Measurements from ENCODE around the gene LSS. TPM values are rescaled to one million over a fixed set of nuclear protein-coding genes. Genes with fewer than 3 reads are reported as not detected.

Gene LSS
- polyA plus RNA-seq, 1 donor (not counting 4 experiments of a cell fraction or from before 2014, with no cell fraction given) = 105 TPM

DNA sequence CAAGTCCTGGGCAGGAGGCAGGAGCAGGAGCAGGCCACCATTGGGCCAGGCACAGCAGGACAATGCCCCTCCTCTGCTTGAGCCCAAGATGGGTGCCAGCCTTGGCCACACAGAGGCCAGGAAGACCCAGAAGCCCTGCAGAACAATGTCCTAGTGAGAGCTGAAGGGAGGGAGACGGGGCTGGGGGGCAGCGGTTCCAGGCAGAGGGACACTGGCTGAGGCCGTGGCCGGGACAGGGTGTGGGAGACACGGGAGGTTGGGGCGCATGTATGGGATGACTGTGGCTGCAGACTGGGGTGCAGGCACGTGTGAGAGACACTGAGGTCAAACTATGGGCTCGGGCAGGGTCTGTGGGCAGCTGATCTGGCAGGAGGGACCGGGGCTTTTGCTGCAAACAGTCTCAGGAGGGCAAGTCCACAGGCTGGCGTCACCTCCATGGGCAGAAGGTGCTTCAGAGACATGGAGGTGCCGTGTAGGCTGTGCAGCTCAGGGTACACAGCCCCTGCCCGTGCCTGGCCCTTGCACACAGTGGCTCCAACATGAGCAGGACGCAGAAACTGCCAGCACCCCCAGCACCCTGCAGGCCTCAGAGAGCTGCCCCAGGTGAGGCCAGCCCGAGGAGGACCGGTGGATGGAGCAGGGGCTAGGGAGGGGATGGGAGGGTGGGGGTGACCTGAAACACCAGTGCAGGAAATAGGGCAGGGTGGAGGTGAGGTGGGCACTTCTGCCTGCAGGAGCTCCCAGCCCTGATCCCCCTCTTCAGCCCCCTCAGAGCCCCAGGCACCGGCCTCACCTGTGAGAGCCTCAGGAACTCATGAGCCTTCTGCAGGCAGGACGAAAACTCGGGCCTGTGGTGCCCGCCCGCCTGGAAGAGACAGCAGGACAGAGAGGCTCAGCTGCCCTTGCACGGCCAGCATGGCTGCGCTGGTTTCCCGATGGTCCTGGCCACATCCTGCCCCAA, 19.5 kb downstream of the LSS start:
- peaks cover 12% of the 10 kb centered on the region for H4K20me1 ChIP-seq (ENCODE audit: control insufficient read depth, extremely low read depth, insufficient read depth, low read length)
- FAIRE-seq = no peak
- H3K27me3 ChIP-seq (ENCODE audit: control insufficient read depth, extremely low read depth, insufficient read depth, low read length) = no peaks in the 10 kb centered on the region
- peaks cover 65 to 71% of the 10 kb centered on the region in 2 experiments for H3K36me3 ChIP-seq (ENCODE audit: control insufficient read depth in 2 of 2, extremely low read depth in 1 of 2, insufficient read depth in 2 of 2, low read length in 2 of 2)
- H3K4me2 ChIP-seq (ENCODE audit: control insufficient read depth, extremely low read depth, insufficient read depth, low read depth, low read length) = no peak overlapping the region
- no peaks in the 10 kb centered on the region for H3K9me1 ChIP-seq (ENCODE audit: control insufficient read depth, extremely low read depth, insufficient read depth, low read length)
- no peaks in the 10 kb centered on the region for H3K9me3 ChIP-seq (ENCODE audit: control insufficient read depth, low read depth, low read length)
- TF ChIP-seq, protein P1, sequence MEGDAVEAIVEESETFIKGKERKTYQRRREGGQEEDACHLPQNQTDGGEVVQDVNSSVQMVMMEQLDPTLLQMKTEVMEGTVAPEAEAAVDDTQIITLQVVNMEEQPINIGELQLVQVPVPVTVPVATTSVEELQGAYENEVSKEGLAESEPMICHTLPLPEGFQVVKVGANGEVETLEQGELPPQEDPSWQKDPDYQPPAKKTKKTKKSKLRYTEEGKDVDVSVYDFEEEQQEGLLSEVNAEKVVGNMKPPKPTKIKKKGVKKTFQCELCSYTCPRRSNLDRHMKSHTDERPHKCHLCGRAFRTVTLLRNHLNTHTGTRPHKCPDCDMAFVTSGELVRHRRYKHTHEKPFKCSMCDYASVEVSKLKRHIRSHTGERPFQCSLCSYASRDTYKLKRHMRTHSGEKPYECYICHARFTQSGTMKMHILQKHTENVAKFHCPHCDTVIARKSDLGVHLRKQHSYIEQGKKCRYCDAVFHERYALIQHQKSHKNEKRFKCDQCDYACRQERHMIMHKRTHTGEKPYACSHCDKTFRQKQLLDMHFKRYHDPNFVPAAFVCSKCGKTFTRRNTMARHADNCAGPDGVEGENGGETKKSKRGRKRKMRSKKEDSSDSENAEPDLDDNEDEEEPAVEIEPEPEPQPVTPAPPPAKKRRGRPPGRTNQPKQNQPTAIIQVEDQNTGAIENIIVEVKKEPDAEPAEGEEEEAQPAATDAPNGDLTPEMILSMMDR (optimal IDR thresholded peaks at IDR 0.05 in 1 of 3, IDR thresholded peaks at IDR 0.05 in 1 of 3, conservative IDR thresholded peaks at IDR 0.05 in 1 of 3; ENCODE audit: extremely low read depth in 1 of 3, insufficient read depth in 2 of 3, low read length in 3 of 3) = no peak
- no peak for TF ChIP-seq EZH2 (IDR thresholded peaks at IDR 0.05; ENCODE audit: low read length)
- no peak overlapping the region for H3K9ac ChIP-seq (ENCODE audit: control insufficient read depth, extremely low read depth, insufficient read depth, low read length)
- H2AFZ ChIP-seq (ENCODE audit: control insufficient read depth, low read length) = no peak overlapping the region
- DNase-seq (ENCODE audit: low read depth, low spot score) = no peak
- no peaks in the 10 kb centered on the region for H3K4me1 ChIP-seq (ENCODE audit: control insufficient read depth, extremely low read depth, insufficient read depth, low read length)
- H3K79me2 ChIP-seq (ENCODE audit: control insufficient read depth, insufficient read depth, low read length) = peaks cover 15% of the 10 kb centered on the region
- H3K27ac ChIP-seq (ENCODE audit: control insufficient read depth, insufficient read depth, low read length) = no peak overlapping the region
- no peak overlapping the region for H3K4me3 ChIP-seq (ENCODE audit: control insufficient read depth in 2 of 3, extremely low read depth in 1 of 3, insufficient read depth in 2 of 3, low read depth in 1 of 3, low read length in 3 of 3)
- dilution Hi-C loops (cut with MboI; ENCODE audit: extremely low pct_ligation_motif_present, low sequenced_read_pairs) = no loop called here

DNA sequence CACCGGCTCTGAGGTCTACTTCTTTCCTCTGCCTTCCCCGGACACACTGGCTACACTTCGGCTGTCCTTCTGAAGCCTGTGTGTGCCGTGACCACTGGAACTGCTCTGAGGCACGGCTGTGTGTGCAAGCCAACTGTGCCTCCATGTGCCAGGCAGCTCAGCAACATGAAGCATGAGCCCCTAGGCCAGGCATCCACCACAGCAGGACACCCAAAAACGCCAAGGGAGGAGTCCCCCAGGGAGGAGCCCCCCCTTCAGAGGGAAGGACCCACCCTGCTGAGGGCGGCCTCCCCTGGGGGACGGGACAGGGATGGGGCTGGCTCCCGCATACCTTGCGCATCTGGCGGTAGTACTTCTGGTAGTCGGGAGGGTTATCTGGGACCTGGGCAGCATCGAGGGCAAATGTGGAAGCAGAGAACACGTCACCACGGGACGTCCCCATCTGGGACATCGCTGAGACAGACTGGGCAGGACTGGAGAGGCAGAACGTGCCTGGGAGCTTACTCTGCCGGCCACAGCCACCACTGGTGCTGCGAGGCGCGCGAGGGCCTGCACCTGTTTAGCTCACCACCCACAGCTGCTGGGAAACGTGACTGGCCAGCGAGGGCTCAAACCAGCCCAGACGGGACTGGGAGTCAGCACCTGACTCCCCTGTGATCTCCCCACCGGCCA, 20.5 kb downstream of the LSS start:
- H3K27ac ChIP-seq (ENCODE audit: control insufficient read depth, insufficient read depth, low read length) = no peak overlapping the region
- no peak for DNase-seq (ENCODE audit: low read depth, low spot score)
- no peak overlapping the region for H2AFZ ChIP-seq (ENCODE audit: control insufficient read depth, low read length)
- peaks cover 7% of the 10 kb centered on the region for H3K79me2 ChIP-seq (ENCODE audit: control insufficient read depth, insufficient read depth, low read length)
- no peak overlapping the region for H3K9ac ChIP-seq (ENCODE audit: control insufficient read depth, extremely low read depth, insufficient read depth, low read length)
- FAIRE-seq = no peak
- H4K20me1 ChIP-seq (ENCODE audit: control insufficient read depth, extremely low read depth, insufficient read depth, low read length) = peaks cover 7% of the 10 kb centered on the region
- dilution Hi-C loops (cut with MboI; ENCODE audit: extremely low pct_ligation_motif_present, low sequenced_read_pairs) = no loop called here
- no peaks in the 10 kb centered on the region for H3K27me3 ChIP-seq (ENCODE audit: control insufficient read depth, extremely low read depth, insufficient read depth, low read length)
- H3K4me2 ChIP-seq (ENCODE audit: control insufficient read depth, extremely low read depth, insufficient read depth, low read depth, low read length) = no peak overlapping the region
- no peaks in the 10 kb centered on the region for H3K4me1 ChIP-seq (ENCODE audit: control insufficient read depth, extremely low read depth, insufficient read depth, low read length)
- peaks cover 65 to 74% of the 10 kb centered on the region in 2 experiments for H3K36me3 ChIP-seq (ENCODE audit: control insufficient read depth in 2 of 2, extremely low read depth in 1 of 2, insufficient read depth in 2 of 2, low read length in 2 of 2)
- no peaks in the 10 kb centered on the region for H3K9me3 ChIP-seq (ENCODE audit: control insufficient read depth, low read depth, low read length)
- TF ChIP-seq EZH2 (IDR thresholded peaks at IDR 0.05; ENCODE audit: low read length) = no peak
- TF ChIP-seq, protein P1 (optimal IDR thresholded peaks at IDR 0.05 in 1 of 3, IDR thresholded peaks at IDR 0.05 in 1 of 3, conservative IDR thresholded peaks at IDR 0.05 in 1 of 3; ENCODE audit: extremely low read depth in 1 of 3, insufficient read depth in 2 of 3, low read length in 3 of 3) = no peak
- H3K9me1 ChIP-seq (ENCODE audit: control insufficient read depth, extremely low read depth, insufficient read depth, low read length) = no peaks in the 10 kb centered on the region
- no peak overlapping the region for H3K4me3 ChIP-seq (ENCODE audit: control insufficient read depth in 2 of 3, extremely low read depth in 1 of 3, insufficient read depth in 2 of 3, low read depth in 1 of 3, low read length in 3 of 3)
